ENCODE results near the gene GOLPH3L. TPM values are rescaled to one million over a fixed set of nuclear protein-coding genes. Genes with fewer than 3 reads are reported as not detected.

The GOLPH3L gene
- total and polyA plus RNA-seq, 10 of the 15 experiments (the other 5 are each of a cell fraction or from before 2014, with no cell fraction given): 7.7 to 29.9 (median 19.2) TPM

GRCh38 chr1:150629115-150629928 lies 67.6 kb downstream of the GOLPH3L start, which contains the start of gene ENSA (continued):
- 0 out of 2 replicates have a peak, but pooled peaks have one; percentile 12 for TF ChIP-seq HSF1 (IDR thresholded peaks at IDR 0.05; ENCODE audit: low read depth, low read length)
- TF ChIP-seq TCF7 (IDR thresholded peaks at IDR 0.05; ENCODE audit: borderline replicate concordance): no peak
- peak; percentile 89 for TF ChIP-seq NBN (IDR thresholded peaks at IDR 0.05)
- no peak for TF ChIP-seq EGR1 (IDR thresholded peaks at IDR 0.05; ENCODE audit: borderline replicate concordance in 1 of 2, low read depth in 2 of 2, low read length in 2 of 2)
- no peak for TF ChIP-seq NR2C2 (IDR thresholded peaks at IDR 0.05; ENCODE audit: borderline replicate concordance, control insufficient read depth, insufficient read length, low read depth)
- 0 out of 2 replicates have a peak, but pooled peaks have one; percentile 37 for TF ChIP-seq IKZF1 (conservative IDR thresholded peaks at IDR 0.05)
- peak; percentile 100 for TF ChIP-seq PKNOX1 (IDR thresholded peaks at IDR 0.05)
- no peak for TF ChIP-seq MTA2 (IDR thresholded peaks at IDR 0.05; ENCODE audit: low read depth)
- no peak for TF ChIP-seq USF1 (IDR thresholded peaks at IDR 0.05; ENCODE audit: borderline replicate concordance, extremely low read length, insufficient read depth, low read depth, low read length)
- TF ChIP-seq SMC3 (IDR thresholded peaks at IDR 0.05; ENCODE audit: borderline replicate concordance, low read length): no peak
- TF ChIP-seq RAD21 (IDR thresholded peaks at IDR 0.05; ENCODE audit: insufficient read depth, low read depth, low read length): no peak
- no peak for TF ChIP-seq CBX3 (IDR thresholded peaks at IDR 0.05; ENCODE audit: borderline replicate concordance, low read depth)
